SK-N-SH treated with all-trans-retinoic acid at 6 μM for 48 hours (cell line): ENCODE data around the gene AHCYL2.
A peak's percentile ranks its signal among the peaks of the same experiment; 100 is the strongest.

ENCODE experiments used
- ATAC-seq: fragments of 200-7000 bp; cut with Tn5 transposase; 3 replicates; pipeline ENCODE4 v1.9.1; 2020; ENCODE audit warnings: mild to moderate bottlenecking, moderate library complexity
- ARNTL ChIP-seq: fragments of 450-650 bp; formaldehyde crosslinking; IDR thresholded peaks from 2 replicates; pipeline ENCODE4 v1.5.0; 2020; ENCODE audit warnings: low read depth, mild to moderate bottlenecking, moderate library complexity, borderline replicate concordance
- BACH2 ChIP-seq: fragments of 250-450 bp; sonication (Bioruptor Pico); IDR thresholded peaks from 2 replicates; pipeline ENCODE4 v1.9.0; 2021; ENCODE audit warnings: mild to moderate bottlenecking, borderline replicate concordance
- CREB5 ChIP-seq: fragments of 250-450 bp; sonication (Bioruptor Pico); IDR thresholded peaks from 2 replicates; pipeline ENCODE4 v1.5.1; 2020; ENCODE audit warnings: low read depth, mild to moderate bottlenecking, moderate library complexity
- CSDC2 ChIP-seq: fragments of 250-450 bp; sonication (Bioruptor Pico); IDR thresholded peaks from 2 replicates; pipeline ENCODE4 v1.5.0; 2020; ENCODE audit warnings: mild to moderate bottlenecking, moderate library complexity
- ESRRG ChIP-seq: fragments of 250-450 bp; sonication (Bioruptor Pico); IDR thresholded peaks from 2 replicates; pipeline ENCODE4 v1.6.1; 2021; ENCODE audit warnings: mild to moderate bottlenecking
- GLIS3 ChIP-seq: fragments of 250-450 bp; sonication (Bioruptor Pico); IDR thresholded peaks from 2 replicates; pipeline ENCODE4 v1.5.0; 2020; ENCODE audit warnings: mild to moderate bottlenecking, moderate library complexity
- ISL1 ChIP-seq: fragments of 250-450 bp; sonication (Bioruptor Pico); IDR thresholded peaks from 2 replicates; pipeline ENCODE4 v2.1.2; 2022; ENCODE audit warnings: mild to moderate bottlenecking, moderate library complexity
- OSR1 ChIP-seq: fragments of 250-450 bp; sonication (Bioruptor Pico); IDR thresholded peaks from 2 replicates; pipeline ENCODE4 v1.8.0; 2022; ENCODE audit warnings: moderate library complexity, mild to moderate bottlenecking, inconsistent platforms
- PATZ1 ChIP-seq: fragments of 250-450 bp; sonication (Bioruptor Pico); IDR thresholded peaks from 2 replicates; pipeline ENCODE4 v1.8.0; 2020; ENCODE audit warnings: mild to moderate bottlenecking, moderate library complexity, borderline replicate concordance
- POU6F1 ChIP-seq: fragments of 250-450 bp; sonication (Bioruptor Pico); IDR thresholded peaks from 2 replicates; pipeline ENCODE4 v1.8.0; 2021; ENCODE audit warnings: low read depth, mild to moderate bottlenecking, moderate library complexity, borderline replicate concordance
- PPARA ChIP-seq: fragments of 250-450 bp; sonication (Bioruptor Pico); IDR thresholded peaks from 2 replicates; pipeline ENCODE4 v1.5.0; 2020; ENCODE audit warnings: mild to moderate bottlenecking, borderline replicate concordance
- RARB ChIP-seq: fragments of 250-450 bp; sonication (Bioruptor Pico); IDR thresholded peaks from 2 replicates; pipeline ENCODE4 v1.8.0; 2021; ENCODE audit warnings: mild to moderate bottlenecking, moderate library complexity
- TCF4 ChIP-seq: fragments of 250-450 bp; sonication (Bioruptor Pico); IDR thresholded peaks from 2 replicates; pipeline ENCODE4 v1.8.0; 2021; ENCODE audit warnings: mild to moderate bottlenecking, moderate library complexity, borderline replicate concordance
- TOX ChIP-seq: fragments of 250-450 bp; sonication (Bioruptor Pico); IDR thresholded peaks from 2 replicates; pipeline ENCODE4 v1.8.0; 2021; ENCODE audit warnings: mild to moderate bottlenecking, moderate library complexity, borderline replicate concordance
- TSHZ2 ChIP-seq: fragments of 250-450 bp; sonication (Bioruptor Pico); IDR thresholded peaks from 2 replicates; pipeline ENCODE4 v1.5.0; 2020; ENCODE audit warnings: mild to moderate bottlenecking, moderate library complexity
- ZC3H10 ChIP-seq: fragments of 250-450 bp; sonication (Bioruptor Pico); IDR thresholded peaks from 2 replicates; pipeline ENCODE4 v1.5.1; 2021; ENCODE audit warnings: mild to moderate bottlenecking, moderate library complexity
- ZFP3 ChIP-seq: fragments of 250-450 bp; sonication (Bioruptor Pico); IDR thresholded peaks from 2 replicates; pipeline ENCODE4 v1.5.0; 2020; ENCODE audit warnings: mild to moderate bottlenecking, moderate library complexity
- ZFP30 ChIP-seq: fragments of 450-650 bp; formaldehyde crosslinking; IDR thresholded peaks from 2 replicates; pipeline ENCODE4 v1.5.0; 2022; ENCODE audit warnings: mild to moderate bottlenecking, moderate library complexity
- ZNF565 ChIP-seq: fragments of 450-650 bp; formaldehyde crosslinking; conservative IDR thresholded peaks from 2 replicates; pipeline ENCODE4 v1.5.0; 2020; ENCODE audit warnings: low read depth, mild to moderate bottlenecking, moderate library complexity
- ZNF8 ChIP-seq: fragments of 450-650 bp; formaldehyde crosslinking; IDR thresholded peaks from 2 replicates; pipeline ENCODE4 v1.5.0; 2020; ENCODE audit warnings: mild to moderate bottlenecking, moderate library complexity

Gene AHCYL2

GRCh38 chr7:129394982-129395914 is 170.4 kb downstream of the AHCYL2 start (continued):
- TF ChIP-seq PATZ1 (CRISPR knock-in tag): no peak
- TF ChIP-seq GLIS3 (CRISPR knock-in tag): no peak

GRCh38 chr7:129401228-129401966 is 176.6 kb downstream of the AHCYL2 start:
- peak; percentile 60 for ATAC-seq
- no peak for TF ChIP-seq CSDC2 (CRISPR knock-in tag)
- no peak for TF ChIP-seq RARB (CRISPR knock-in tag)
- TF ChIP-seq ARNTL: no peak
- no peak for TF ChIP-seq ZNF565
- no peak for TF ChIP-seq GLIS3 (CRISPR knock-in tag)
- TF ChIP-seq OSR1: no peak
- no peak for TF ChIP-seq TSHZ2
- TF ChIP-seq ISL1: no peak
- no peak for TF ChIP-seq POU6F1
- no peak for TF ChIP-seq ZFP3 (CRISPR knock-in tag)
- TF ChIP-seq CREB5: no peak
- TF ChIP-seq BACH2 (CRISPR knock-in tag): no peak
- no peak for TF ChIP-seq ZNF8 (CRISPR knock-in tag)
- TF ChIP-seq TOX (CRISPR knock-in tag): no peak

GRCh38 chr7:129401967-129402860 is 177.4 kb downstream of the AHCYL2 start:
- TF ChIP-seq TCF4 (CRISPR knock-in tag): no peak
- no peak for TF ChIP-seq ISL1
- TF ChIP-seq ZC3H10 (CRISPR knock-in tag): no peak
- TF ChIP-seq ZFP30 (CRISPR knock-in tag): no peak
- no peak for TF ChIP-seq PPARA (CRISPR knock-in tag)
- TF ChIP-seq ESRRG (CRISPR knock-in tag): no peak
- no peak for TF ChIP-seq ZNF565
- TF ChIP-seq PATZ1 (CRISPR knock-in tag): no peak
- ATAC-seq: peak; percentile 47
